Mesothelial cell of epicardium (in vitro differentiated cells): ENCODE results near the gene MICAL2. TPM values are rescaled to one million over a fixed set of nuclear protein-coding genes. Genes with fewer than 3 reads are reported as not detected.

ENCODE experiments used
- DNase-seq, 2 experiments: peaks; one replicate each; pipeline ENCODE4 v3.0.0; 2021; ENCODE audit warnings: low spot score in 2 of 2; ENCODE audit not compliant: unreplicated experiment in 2 of 2
- H3K27ac Mint-ChIP-seq: 2 replicates; pipeline ENCODE4 v1.8.0; 2021; ENCODE audit warnings: mixed read lengths
- H3K27me3 Mint-ChIP-seq: 2 replicates; pipeline ENCODE4 v1.8.0; 2021; ENCODE audit warnings: low read depth, mixed read lengths
- H3K36me3 Mint-ChIP-seq: 2 replicates; pipeline ENCODE4 v1.8.0; 2021; ENCODE audit warnings: mixed read lengths
- H3K4me1 Mint-ChIP-seq: 2 replicates; pipeline ENCODE4 v1.8.0; 2021; ENCODE audit warnings: mixed read lengths
- H3K4me3 Mint-ChIP-seq: 2 replicates; pipeline ENCODE4 v1.8.0; 2021; ENCODE audit warnings: mild to moderate bottlenecking, moderate library complexity, mixed read lengths
- H3K9me3 Mint-ChIP-seq: 2 replicates; pipeline ENCODE4 v1.8.0; 2021; ENCODE audit warnings: mixed read lengths
- CTCF ChIP-seq: fragments of 200-600 bp; sonication (generic); IDR thresholded peaks from one replicate; pipeline ENCODE4 v1.5.0; 2021; ENCODE audit warnings: antibody characterized with exemption; ENCODE audit not compliant: unreplicated experiment
- total RNA-seq: library from RNA; stranded (reverse); gene quantifications from 3 replicates; pipeline ENCODE4 v1.2.1, GENCODE V29; 2021

The MICAL2 gene
- total RNA-seq, 1 donor from 2014 or later = 15.0 TPM

DNA sequence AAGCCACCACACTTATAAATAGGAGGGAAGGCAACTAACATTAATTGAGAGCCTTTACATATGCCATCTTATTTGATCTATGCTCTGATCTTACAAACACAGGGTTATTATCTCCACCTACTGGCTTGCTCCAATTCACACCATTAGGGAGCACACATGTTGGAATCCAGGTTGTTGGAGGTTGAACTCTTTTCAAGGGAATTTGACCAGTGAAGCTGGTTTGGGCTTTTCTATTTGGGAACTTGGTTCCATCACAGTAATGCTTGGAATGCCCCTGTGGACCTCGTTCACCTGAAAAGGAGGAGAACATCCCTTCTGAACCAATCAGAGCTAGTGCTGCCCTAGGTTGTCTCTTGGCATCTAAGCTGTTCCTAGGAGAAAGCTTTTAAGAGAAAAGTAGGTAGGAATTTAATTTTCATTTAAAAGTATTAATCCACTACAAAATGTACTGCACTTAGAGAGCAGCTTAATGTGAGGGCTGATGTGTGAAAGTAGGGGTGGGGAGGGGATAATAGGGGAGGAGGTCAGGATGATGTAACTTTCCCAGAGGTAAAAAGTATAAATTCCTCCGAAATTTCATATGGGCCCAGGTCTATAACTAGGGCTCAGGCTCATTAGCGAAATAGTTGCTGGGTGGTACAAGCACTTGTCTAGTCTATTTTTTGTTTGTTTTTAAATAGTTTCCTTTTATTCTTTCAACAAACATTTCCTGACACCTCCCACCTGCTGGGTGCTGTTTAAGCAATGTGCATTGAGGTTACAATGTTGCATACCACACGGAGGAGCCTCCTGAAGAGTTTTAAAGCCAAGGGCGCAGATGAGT is 7.6 kb upstream of the MICAL2 start:
- Mint-ChIP-seq H3K9me3 (no peaks in the 10 kb centered on the region), H3K4me1 (peaks cover 2% of the 10 kb centered on the region), H3K36me3 (no peaks in the 10 kb centered on the region), H3K4me3 (no peak overlapping the region), H3K27me3 (peaks cover 78% of the 10 kb centered on the region), H3K27ac (no peak overlapping the region)
- TF ChIP-seq CTCF = no peak
- DNase-seq = no peak

DNA sequence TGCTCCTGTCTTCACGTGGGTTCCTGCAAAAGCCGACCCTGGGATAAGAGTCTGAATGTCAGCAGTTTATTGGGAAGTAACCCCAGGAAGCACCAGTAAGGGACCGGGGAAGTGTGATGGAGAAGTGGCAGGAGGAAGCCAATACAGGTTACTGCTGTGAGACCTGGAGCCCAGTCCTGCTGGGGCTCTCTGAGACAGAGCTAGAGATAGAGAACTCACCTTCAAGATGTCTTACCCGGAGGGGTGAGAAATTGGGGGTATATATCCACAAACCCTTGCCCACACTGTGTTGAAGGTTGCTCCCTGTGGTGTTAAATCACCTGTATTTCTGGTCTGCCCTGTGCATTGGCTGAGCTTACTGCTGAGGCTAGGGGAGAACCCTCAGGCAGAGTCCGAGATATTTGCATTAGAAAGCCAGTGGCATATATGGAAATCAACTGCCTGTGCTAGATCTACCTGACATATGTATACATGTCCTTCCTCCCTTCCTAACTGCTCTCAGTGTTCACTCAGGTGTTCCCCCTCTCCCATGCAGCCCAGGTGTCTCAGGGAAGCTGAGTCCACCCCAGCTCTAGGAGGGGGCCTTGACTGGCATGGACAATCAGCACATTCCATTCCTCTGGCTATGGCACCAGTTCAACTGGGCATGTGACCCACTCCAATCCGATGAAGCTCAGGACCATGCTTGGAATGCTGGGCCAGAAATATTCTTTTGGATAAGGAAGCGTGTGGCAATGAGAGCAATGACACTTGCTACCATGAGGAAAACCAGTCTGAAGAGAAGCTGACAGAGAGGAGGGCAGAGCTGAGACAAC is 6.8 kb upstream of the MICAL2 start:
- Mint-ChIP-seq H3K4me3 (no peak overlapping the region), H3K27me3 (peaks cover 80% of the 10 kb centered on the region), H3K27ac (no peak overlapping the region)

DNA sequence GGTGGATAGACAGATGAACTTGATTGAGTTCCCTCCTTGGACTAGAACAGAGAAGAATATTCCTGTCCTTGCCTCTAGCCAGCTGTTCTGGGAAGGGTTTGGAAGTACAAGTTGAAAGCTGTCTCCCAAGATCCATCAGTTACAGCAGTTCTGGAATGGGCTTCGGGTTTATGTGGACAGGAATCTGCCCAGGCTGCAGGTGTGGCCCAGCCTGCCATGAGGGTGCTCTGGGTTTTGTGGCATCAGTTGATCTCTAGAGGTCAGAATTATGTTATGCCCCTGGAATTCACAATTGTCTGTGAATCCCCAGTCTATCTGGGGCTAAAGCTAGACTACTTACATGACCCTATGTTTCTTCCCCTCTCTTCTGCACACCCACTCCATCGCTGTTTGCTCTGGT is 4.9 kb upstream of the MICAL2 start:
- no peaks in the 10 kb centered on the region for H3K9me3 Mint-ChIP-seq
- no peak for TF ChIP-seq CTCF
- H3K4me1 Mint-ChIP-seq = peaks cover 4% of the 10 kb centered on the region
- H3K4me3 Mint-ChIP-seq = no peak overlapping the region
- H3K27me3 Mint-ChIP-seq = peaks cover 83% of the 10 kb centered on the region
- H3K36me3 Mint-ChIP-seq = no peaks in the 10 kb centered on the region
- H3K27ac Mint-ChIP-seq = no peak overlapping the region
- no peak for DNase-seq

More for the DNA sequence above, 6.8 kb upstream of the MICAL2 start:
- TF ChIP-seq CTCF = no peak
- peaks cover 2% of the 10 kb centered on the region for H3K4me1 Mint-ChIP-seq
- DNase-seq = no peak
- no peaks in the 10 kb centered on the region for H3K36me3 Mint-ChIP-seq
- H3K9me3 Mint-ChIP-seq = no peaks in the 10 kb centered on the region

GRCh38 chr11:12106101-12106500 is 4.3 kb upstream of the MICAL2 start:
- H3K27ac Mint-ChIP-seq = no peak overlapping the region
- no peak overlapping the region for H3K4me3 Mint-ChIP-seq
- no peaks in the 10 kb centered on the region for H3K9me3 Mint-ChIP-seq
- peaks cover 4% of the 10 kb centered on the region for H3K4me1 Mint-ChIP-seq
- DNase-seq = no peak
- H3K27me3 Mint-ChIP-seq = peaks cover 82% of the 10 kb centered on the region
- H3K36me3 Mint-ChIP-seq = no peaks in the 10 kb centered on the region
- no peak for TF ChIP-seq CTCF

DNA sequence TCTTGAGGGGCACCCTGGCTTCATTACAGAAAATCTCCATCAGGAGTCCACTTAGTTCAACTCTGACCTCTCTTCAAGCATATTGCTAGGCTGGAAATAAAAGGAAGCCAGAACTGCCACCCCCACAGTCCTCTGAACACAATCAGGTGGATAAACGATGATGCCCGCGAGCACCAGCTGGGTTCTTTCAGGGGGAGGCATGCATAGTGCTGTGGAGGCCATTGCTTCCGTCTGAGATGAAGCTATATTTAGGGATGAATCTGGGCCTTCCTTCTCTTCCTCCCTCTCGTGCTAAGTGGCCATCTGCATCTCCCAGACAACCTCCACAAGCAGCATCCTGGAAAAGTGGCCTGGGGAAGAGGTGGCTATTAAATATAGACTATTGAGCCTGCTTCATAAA is 3.9 kb upstream of the MICAL2 start:
- Mint-ChIP-seq H3K4me3 (no peak overlapping the region), H3K9me3 (no peaks in the 10 kb centered on the region), H3K27ac (no peak overlapping the region), H3K4me1 (peaks cover 4% of the 10 kb centered on the region), H3K36me3 (no peaks in the 10 kb centered on the region), H3K27me3 (peaks cover 82% of the 10 kb centered on the region)
- no peak for DNase-seq
- TF ChIP-seq CTCF = no peak
